Liver (tissue), 9 donors: ENCODE data around the gene HCN2. TPM values are rescaled to one million over a fixed set of nuclear protein-coding genes. Genes with fewer than 3 reads are reported as not detected.

ENCODE experiments used
- DNase-seq: peaks from one replicate; pipeline ENCODE4 v3.0.0-alpha.2; 2017; ENCODE audit warnings: low spot score
- H3K27ac ChIP-seq, 2 donors: one replicate each; pipeline ENCODE4 v1.7.0; 2013; ENCODE audit warnings: inconsistent platforms in 2 of 2, low read length in 2 of 2, control low read depth in 1 of 2, low read depth in 1 of 2, mild to moderate bottlenecking in 1 of 2
- H3K27me3 ChIP-seq, 4 donors: one replicate each; pipeline versions ENCODE4 v1.6.1 to v1.7.0; 2013; ENCODE audit warnings: low read length in 3 of 4, inconsistent platforms in 1 of 4, mild to moderate bottlenecking in 1 of 4, moderate library complexity in 1 of 4; ENCODE audit not compliant: control insufficient read depth in 4 of 4, insufficient read depth in 4 of 4
- H3K36me3 ChIP-seq, 4 donors: one replicate each; pipeline versions ENCODE4 v1.6.1 to v1.7.0; 2013; ENCODE audit warnings: low read length in 3 of 4, mild to moderate bottlenecking in 3 of 4, low read depth in 1 of 4, moderate library complexity in 1 of 4; ENCODE audit not compliant: control insufficient read depth in 4 of 4, insufficient read depth in 3 of 4
- H3K4me1 ChIP-seq, 4 donors: one replicate each; pipeline versions ENCODE4 v1.6.1 to v1.7.0; 2013; ENCODE audit warnings: low read length in 3 of 4, mild to moderate bottlenecking in 3 of 4, moderate library complexity in 1 of 4; ENCODE audit not compliant: control insufficient read depth in 4 of 4, insufficient read depth in 4 of 4
- H3K4me3 ChIP-seq, 3 donors: one replicate each; pipeline versions ENCODE4 v1.6.1 to v1.7.0; 2013; ENCODE audit warnings: low read length in 3 of 3, control low read depth in 1 of 3, low read depth in 1 of 3, mild to moderate bottlenecking in 1 of 3
- H3K9ac ChIP-seq, 2 donors: one replicate each; pipeline ENCODE4 v1.7.0; 2013; ENCODE audit warnings: low read length in 2 of 2, mild to moderate bottlenecking in 2 of 2, moderate library complexity in 2 of 2, control low read depth in 1 of 2, low read depth in 1 of 2
- H3K9me3 ChIP-seq, 4 donors: one replicate each; pipeline versions ENCODE4 v1.6.1 to v1.7.0; 2013; ENCODE audit warnings: low read length in 3 of 4; ENCODE audit not compliant: control insufficient read depth in 4 of 4
- ATF3 ChIP-seq: IDR thresholded peaks from 2 replicates; pipeline ENCODE4 v1.6.1; 2016; ENCODE audit warnings: antibody characterized with exemption
- CTCF ChIP-seq: fragments of 150-350 bp; IDR thresholded peaks from 2 replicates; pipeline ENCODE4 v1.5.1; 2017; ENCODE audit warnings: improper control_type of control experiment, low read depth, low read length; ENCODE audit not compliant: missing input control
- EGR1 ChIP-seq, 2 donors: IDR thresholded peaks; 2 replicates each; pipeline ENCODE4 v1.6.1; 2016 to 2018; ENCODE audit warnings: antibody characterized with exemption in 2 of 2, low read depth in 2 of 2
- FOXA1 ChIP-seq: IDR thresholded peaks from 2 replicates; pipeline ENCODE4 v1.6.1; 2016; ENCODE audit warnings: antibody characterized with exemption
- FOXA2 ChIP-seq: IDR thresholded peaks from 2 replicates; pipeline ENCODE4 v1.6.1; 2016; ENCODE audit warnings: antibody characterized with exemption
- GABPA ChIP-seq, 2 donors: IDR thresholded peaks in 1 of 2; conservative IDR thresholded peaks in 1 of 2; 2 replicates each; pipeline ENCODE4 v1.6.1; 2016; ENCODE audit warnings: antibody characterized with exemption in 2 of 2, mild to moderate bottlenecking in 1 of 2, moderate library complexity in 1 of 2
- HNF4A ChIP-seq, 2 donors: conservative IDR thresholded peaks; 2 replicates each; pipeline ENCODE4 v1.6.1; 2016; ENCODE audit warnings: antibody characterized with exemption in 2 of 2, mild to moderate bottlenecking in 2 of 2
- HNF4G ChIP-seq: IDR thresholded peaks from 2 replicates; pipeline ENCODE4 v1.6.1; 2016; ENCODE audit warnings: antibody characterized with exemption
- JUND ChIP-seq, 2 donors: IDR thresholded peaks; 2 replicates each; pipeline ENCODE4 v1.6.1; 2016; ENCODE audit warnings: antibody characterized with exemption in 2 of 2
- NR2F2 ChIP-seq: IDR thresholded peaks from 2 replicates; pipeline ENCODE4 v1.6.1; 2016; ENCODE audit warnings: antibody characterized with exemption
- RAD21 ChIP-seq, 2 donors: IDR thresholded peaks; 2 replicates each; pipeline ENCODE4 v1.6.1; 2016; ENCODE audit warnings: antibody characterized with exemption in 2 of 2, mild to moderate bottlenecking in 2 of 2
- REST ChIP-seq: IDR thresholded peaks from 2 replicates; pipeline ENCODE4 v1.6.1; 2016; ENCODE audit warnings: antibody characterized with exemption, mild to moderate bottlenecking
- RXRA ChIP-seq, 2 donors: IDR thresholded peaks; 2 replicates each; pipeline ENCODE4 v1.6.1; 2017 to 2018; ENCODE audit warnings: antibody characterized with exemption in 2 of 2, mild to moderate bottlenecking in 1 of 2
- SP1 ChIP-seq: IDR thresholded peaks from 2 replicates; pipeline ENCODE4 v1.6.1; 2018; ENCODE audit warnings: antibody characterized with exemption, mild to moderate bottlenecking
- TAF1 ChIP-seq: conservative IDR thresholded peaks from 2 replicates; pipeline ENCODE4 v1.6.1; 2016; ENCODE audit warnings: antibody characterized with exemption, mild to moderate bottlenecking
- YY1 ChIP-seq: IDR thresholded peaks from 2 replicates; pipeline ENCODE4 v1.6.1; 2016; ENCODE audit warnings: antibody characterized with exemption, mild to moderate bottlenecking
- ZBTB33 ChIP-seq: IDR thresholded peaks from 2 replicates; pipeline ENCODE4 v1.6.1; 2016; ENCODE audit warnings: antibody characterized with exemption
- WGBS: extraction: QIAGEN DNeasy Blood & Tissue Kit; methylation state at CpG from one replicate; pipeline ENCODE4 v1.1.7; 2013; 5-methylcytosine and 5-hydroxymethylcytosine counted together
- polyA plus RNA-seq, 2 donors: library from polyadenylated mRNA; stranded (reverse) in 1 of 2; unstranded in 1 of 2; fragments of 200-250 nt in 1 of 2; fragments of >200 nt in 1 of 2; fragmentation: Nextera tagmentation in 1 of 2; extraction: Ambion mirVana in 1 of 2; gene quantifications; one replicate each; pipeline versions ENCODE4 v1.2.1 to v1.2.3, GENCODE V29; 2013 to 2015
- total RNA-seq, 2 donors: library from RNA; depleted of rRNA; stranded (reverse); fragments of >200 nt; gene quantifications; one replicate each; pipeline ENCODE4 v1.2.3, GENCODE V29; 2014
- TF ChIP-seq, protein P1 (sequence below): IDR thresholded peaks from 2 replicates; pipeline ENCODE4 v1.6.1; 2016; ENCODE audit warnings: antibody characterized with exemption
- donor health status: healthy.
- donor health status: healthy.
- donor health status: healthy.
- donor health status: healthy.
- donor health status: healthy.

Gene HCN2
- total and polyA plus RNA-seq, 4 donors, result 0.05 to 0.17 (median 0.13) TPM; not detected in 1

DNA sequence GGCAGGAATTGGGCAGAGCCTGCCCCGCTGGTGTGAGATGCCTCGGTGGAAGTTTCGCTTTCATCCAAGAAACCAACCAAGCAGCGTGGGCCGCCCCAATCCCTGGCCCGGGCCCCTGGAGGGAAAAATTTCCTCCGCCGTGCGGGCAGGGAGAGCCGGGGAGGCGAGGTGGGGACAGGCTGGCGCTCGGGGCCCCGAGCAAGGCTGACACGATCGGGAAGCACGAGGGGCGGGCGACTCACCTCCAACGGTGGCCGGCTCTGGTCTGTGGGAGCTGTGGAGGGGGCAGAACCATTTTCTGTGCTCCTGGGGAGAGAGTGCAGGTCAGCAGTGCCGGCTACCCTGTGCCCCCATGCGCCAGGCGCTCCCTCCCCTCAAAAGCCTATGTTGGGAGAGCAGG is 62.3 kb downstream of the HCN2 start (continued):
- TF ChIP-seq ZBTB33, result no peak

GRCh38 chr19:652467-653389 is 63.0 kb downstream of the HCN2 start:
- no peaks in the 10 kb centered on the region for H3K27me3 ChIP-seq
- TF ChIP-seq YY1 (no peak), CTCF (no peak), FOXA2 (no peak), RAD21 (IDR thresholded peaks at IDR 0.05) (no peak), REST (no peak), JUND (IDR thresholded peaks at IDR 0.05) (no peak), TAF1 (no peak), RXRA (IDR thresholded peaks at IDR 0.05) (no peak), SP1 (no peak), NR2F2 (no peak), HNF4G (no peak), ZBTB33 (no peak), FOXA1 (no peak), GABPA (IDR thresholded peaks at IDR 0.05 in 1 of 2, conservative IDR thresholded peaks at IDR 0.05 in 1 of 2) (no peak), EGR1 (IDR thresholded peaks at IDR 0.05; ENCODE audit: low read depth in 2 of 2) (no peak), HNF4A (conservative IDR thresholded peaks at IDR 0.05) (no peak), ATF3 (no peak)
- TF ChIP-seq, protein P1, sequence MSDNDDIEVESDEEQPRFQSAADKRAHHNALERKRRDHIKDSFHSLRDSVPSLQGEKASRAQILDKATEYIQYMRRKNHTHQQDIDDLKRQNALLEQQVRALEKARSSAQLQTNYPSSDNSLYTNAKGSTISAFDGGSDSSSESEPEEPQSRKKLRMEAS, result no peak
- no peak overlapping the region for H3K4me3 ChIP-seq
- peaks cover 6 to 14% (median 11%) of the 10 kb centered on the region in 4 donors for H3K4me1 ChIP-seq
- 95% methylated on average over 54 of the region's 54 CpGs for WGBS
- peaks cover 6 to 47% (median 19%) of the 10 kb centered on the region in 4 donors for H3K36me3 ChIP-seq
- H3K27ac ChIP-seq, result no peak overlapping the region
- H3K9ac ChIP-seq, result no peak overlapping the region
- H3K9me3 ChIP-seq, result no peaks in the 10 kb centered on the region
- no peak for DNase-seq
